ENCODE data around the gene EMC7. TPM values are rescaled to one million over a fixed set of nuclear protein-coding genes. Genes with fewer than 3 reads are reported as not detected.

EMC7 gene
- total and polyA plus RNA-seq, 2 of the 13 experiments (the other 11 are each of a cell fraction or from before 2014, with no cell fraction given) = 46.8 to 113 TPM

DNA sequence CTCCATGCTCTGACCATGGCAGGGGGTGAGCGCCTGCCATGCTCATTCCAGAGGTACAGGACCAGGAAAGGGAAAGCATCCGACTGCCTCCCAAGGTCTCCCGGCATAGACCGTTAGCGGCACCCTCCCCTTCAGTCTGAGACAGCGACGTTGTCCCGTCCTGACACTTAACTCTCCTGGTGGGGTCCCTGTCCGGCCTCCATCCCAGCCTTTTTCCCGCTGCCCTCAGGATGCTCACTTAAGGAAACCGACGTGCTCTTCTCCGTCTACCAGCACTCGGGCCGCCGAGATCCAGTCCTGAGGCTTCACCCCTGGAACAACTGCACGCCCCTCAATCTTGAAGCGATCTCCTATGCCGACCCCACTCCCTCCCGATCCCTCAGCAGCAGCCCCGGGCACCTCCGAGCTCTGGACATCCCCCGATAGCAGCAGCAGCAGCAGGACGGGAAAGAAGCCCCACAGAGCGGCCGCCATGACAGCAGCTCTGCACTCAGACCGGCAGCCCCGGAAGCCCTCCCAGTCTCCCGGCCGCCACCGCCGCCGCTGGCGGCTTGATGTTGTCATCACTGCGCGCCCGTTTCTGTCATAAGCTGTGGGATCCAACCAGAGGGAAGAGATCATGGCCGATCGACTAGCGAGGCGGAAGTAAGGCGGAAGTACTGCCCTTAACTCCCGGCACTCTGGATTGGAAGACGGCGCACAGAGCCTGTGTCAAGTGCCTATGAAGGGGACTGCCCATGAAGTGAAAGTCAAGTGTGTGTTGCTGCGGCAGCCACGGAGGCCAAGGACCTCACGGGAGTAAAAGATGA is at the start of gene EMC7, which contains the start of gene PGBD4 (continued):
- TF ChIP-seq, protein P1, sequence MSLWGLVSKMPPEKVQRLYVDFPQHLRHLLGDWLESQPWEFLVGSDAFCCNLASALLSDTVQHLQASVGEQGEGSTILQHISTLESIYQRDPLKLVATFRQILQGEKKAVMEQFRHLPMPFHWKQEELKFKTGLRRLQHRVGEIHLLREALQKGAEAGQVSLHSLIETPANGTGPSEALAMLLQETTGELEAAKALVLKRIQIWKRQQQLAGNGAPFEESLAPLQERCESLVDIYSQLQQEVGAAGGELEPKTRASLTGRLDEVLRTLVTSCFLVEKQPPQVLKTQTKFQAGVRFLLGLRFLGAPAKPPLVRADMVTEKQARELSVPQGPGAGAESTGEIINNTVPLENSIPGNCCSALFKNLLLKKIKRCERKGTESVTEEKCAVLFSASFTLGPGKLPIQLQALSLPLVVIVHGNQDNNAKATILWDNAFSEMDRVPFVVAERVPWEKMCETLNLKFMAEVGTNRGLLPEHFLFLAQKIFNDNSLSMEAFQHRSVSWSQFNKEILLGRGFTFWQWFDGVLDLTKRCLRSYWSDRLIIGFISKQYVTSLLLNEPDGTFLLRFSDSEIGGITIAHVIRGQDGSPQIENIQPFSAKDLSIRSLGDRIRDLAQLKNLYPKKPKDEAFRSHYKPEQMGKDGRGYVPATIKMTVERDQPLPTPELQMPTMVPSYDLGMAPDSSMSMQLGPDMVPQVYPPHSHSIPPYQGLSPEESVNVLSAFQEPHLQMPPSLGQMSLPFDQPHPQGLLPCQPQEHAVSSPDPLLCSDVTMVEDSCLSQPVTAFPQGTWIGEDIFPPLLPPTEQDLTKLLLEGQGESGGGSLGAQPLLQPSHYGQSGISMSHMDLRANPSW (CRISPR knock-in tag; IDR thresholded peaks at IDR 0.05; ENCODE audit: borderline replicate concordance) = peak; percentile 96
- TF ChIP-seq FOXJ3 (CRISPR knock-in tag; IDR thresholded peaks at IDR 0.05; ENCODE audit: borderline replicate concordance) (no peak), MED13 (CRISPR knock-in tag; IDR thresholded peaks at IDR 0.05) (no peak), ZSCAN20 (CRISPR knock-in tag; IDR thresholded peaks at IDR 0.05; ENCODE audit: borderline replicate concordance) (no peak), GTF3A (CRISPR knock-in tag; conservative IDR thresholded peaks at IDR 0.05) (no peak), ZNF766 (CRISPR knock-in tag; IDR thresholded peaks at IDR 0.05; ENCODE audit: borderline replicate concordance) (no peak), KDM5B (CRISPR knock-in tag; IDR thresholded peaks at IDR 0.05; ENCODE audit: borderline replicate concordance) (peak; percentile 52; the same call in 1 of the 2 replicates), ZNF749 (CRISPR knock-in tag; IDR thresholded peaks at IDR 0.05; ENCODE audit: borderline replicate concordance) (peak; percentile 40; the same call in 1 of the 2 replicates), GATA4 (IDR thresholded peaks at IDR 0.05; ENCODE audit: borderline replicate concordance, low read depth) (0 out of 2 replicates have a peak, but pooled peaks have one; percentile 25), ZNF839 (CRISPR knock-in tag; IDR thresholded peaks at IDR 0.05; ENCODE audit: borderline replicate concordance) (peak; percentile 92; the same call in 1 of the 2 replicates)
- TF ChIP-seq, protein P2, sequence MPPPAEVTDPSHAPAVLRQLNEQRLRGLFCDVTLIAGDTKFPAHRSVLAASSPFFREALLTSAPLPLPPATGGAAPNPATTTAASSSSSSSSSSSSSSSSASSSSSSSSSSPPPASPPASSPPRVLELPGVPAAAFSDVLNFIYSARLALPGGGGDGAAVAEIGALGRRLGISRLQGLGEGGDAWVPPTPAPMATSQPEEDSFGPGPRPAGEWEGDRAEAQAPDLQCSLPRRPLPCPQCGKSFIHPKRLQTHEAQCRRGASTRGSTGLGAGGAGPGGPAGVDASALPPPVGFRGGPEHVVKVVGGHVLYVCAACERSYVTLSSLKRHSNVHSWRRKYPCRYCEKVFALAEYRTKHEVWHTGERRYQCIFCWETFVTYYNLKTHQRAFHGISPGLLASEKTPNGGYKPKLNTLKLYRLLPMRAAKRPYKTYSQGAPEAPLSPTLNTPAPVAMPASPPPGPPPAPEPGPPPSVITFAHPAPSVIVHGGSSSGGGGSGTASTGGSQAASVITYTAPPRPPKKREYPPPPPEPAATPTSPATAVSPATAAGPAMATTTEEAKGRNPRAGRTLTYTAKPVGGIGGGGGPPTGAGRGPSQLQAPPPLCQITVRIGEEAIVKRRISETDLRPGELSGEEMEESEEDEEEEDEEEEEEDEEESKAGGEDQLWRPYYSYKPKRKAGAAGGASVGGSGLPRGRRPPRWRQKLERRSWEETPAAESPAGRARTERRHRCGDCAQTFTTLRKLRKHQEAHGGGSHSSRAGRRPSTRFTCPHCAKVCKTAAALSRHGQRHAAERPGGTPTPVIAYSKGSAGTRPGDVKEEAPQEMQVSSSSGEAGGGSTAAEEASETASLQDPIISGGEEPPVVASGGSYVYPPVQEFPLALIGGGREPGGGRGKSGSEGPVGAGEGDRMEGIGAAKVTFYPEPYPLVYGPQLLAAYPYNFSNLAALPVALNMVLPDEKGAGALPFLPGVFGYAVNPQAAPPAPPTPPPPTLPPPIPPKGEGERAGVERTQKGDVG (CRISPR knock-in tag; IDR thresholded peaks at IDR 0.05; ENCODE audit: borderline replicate concordance) = peak; percentile 70; the same call in 1 of the 2 replicates
- TF ChIP-seq, protein P3, sequence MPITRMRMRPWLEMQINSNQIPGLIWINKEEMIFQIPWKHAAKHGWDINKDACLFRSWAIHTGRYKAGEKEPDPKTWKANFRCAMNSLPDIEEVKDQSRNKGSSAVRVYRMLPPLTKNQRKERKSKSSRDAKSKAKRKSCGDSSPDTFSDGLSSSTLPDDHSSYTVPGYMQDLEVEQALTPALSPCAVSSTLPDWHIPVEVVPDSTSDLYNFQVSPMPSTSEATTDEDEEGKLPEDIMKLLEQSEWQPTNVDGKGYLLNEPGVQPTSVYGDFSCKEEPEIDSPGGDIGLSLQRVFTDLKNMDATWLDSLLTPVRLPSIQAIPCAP (CRISPR knock-in tag; IDR thresholded peaks at IDR 0.05; ENCODE audit: low read depth) = no peak
- TF ChIP-seq, protein P4, sequence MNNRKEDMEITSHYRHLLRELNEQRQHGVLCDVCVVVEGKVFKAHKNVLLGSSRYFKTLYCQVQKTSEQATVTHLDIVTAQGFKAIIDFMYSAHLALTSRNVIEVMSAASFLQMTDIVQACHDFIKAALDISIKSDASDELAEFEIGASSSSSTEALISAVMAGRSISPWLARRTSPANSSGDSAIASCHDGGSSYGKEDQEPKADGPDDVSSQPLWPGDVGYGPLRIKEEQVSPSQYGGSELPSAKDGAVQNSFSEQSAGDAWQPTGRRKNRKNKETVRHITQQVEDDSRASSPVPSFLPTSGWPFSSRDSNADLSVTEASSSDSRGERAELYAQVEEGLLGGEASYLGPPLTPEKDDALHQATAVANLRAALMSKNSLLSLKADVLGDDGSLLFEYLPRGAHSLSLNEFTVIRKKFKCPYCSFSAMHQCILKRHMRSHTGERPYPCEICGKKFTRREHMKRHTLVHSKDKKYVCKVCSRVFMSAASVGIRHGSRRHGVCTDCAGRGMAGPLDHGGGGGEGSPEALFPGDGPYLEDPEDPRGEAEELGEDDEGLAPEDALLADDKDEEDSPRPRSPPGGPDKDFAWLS (CRISPR knock-in tag; IDR thresholded peaks at IDR 0.05; ENCODE audit: borderline replicate concordance) = no peak
- TF ChIP-seq, protein P5, sequence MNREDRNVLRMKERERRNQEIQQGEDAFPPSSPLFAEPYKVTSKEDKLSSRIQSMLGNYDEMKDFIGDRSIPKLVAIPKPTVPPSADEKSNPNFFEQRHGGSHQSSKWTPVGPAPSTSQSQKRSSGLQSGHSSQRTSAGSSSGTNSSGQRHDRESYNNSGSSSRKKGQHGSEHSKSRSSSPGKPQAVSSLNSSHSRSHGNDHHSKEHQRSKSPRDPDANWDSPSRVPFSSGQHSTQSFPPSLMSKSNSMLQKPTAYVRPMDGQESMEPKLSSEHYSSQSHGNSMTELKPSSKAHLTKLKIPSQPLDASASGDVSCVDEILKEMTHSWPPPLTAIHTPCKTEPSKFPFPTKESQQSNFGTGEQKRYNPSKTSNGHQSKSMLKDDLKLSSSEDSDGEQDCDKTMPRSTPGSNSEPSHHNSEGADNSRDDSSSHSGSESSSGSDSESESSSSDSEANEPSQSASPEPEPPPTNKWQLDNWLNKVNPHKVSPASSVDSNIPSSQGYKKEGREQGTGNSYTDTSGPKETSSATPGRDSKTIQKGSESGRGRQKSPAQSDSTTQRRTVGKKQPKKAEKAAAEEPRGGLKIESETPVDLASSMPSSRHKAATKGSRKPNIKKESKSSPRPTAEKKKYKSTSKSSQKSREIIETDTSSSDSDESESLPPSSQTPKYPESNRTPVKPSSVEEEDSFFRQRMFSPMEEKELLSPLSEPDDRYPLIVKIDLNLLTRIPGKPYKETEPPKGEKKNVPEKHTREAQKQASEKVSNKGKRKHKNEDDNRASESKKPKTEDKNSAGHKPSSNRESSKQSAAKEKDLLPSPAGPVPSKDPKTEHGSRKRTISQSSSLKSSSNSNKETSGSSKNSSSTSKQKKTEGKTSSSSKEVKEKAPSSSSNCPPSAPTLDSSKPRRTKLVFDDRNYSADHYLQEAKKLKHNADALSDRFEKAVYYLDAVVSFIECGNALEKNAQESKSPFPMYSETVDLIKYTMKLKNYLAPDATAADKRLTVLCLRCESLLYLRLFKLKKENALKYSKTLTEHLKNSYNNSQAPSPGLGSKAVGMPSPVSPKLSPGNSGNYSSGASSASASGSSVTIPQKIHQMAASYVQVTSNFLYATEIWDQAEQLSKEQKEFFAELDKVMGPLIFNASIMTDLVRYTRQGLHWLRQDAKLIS (CRISPR knock-in tag; IDR thresholded peaks at IDR 0.05) = no peak

Measured in HepG2 (cell line).